Measurements from ENCODE around the gene PFN3.
A peak's percentile ranks its signal among the peaks of the same experiment; 100 is the strongest.

Gene PFN3, protein sequence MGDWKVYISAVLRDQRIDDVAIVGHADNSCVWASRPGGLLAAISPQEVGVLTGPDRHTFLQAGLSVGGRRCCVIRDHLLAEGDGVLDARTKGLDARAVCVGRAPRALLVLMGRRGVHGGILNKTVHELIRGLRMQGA

DNA sequence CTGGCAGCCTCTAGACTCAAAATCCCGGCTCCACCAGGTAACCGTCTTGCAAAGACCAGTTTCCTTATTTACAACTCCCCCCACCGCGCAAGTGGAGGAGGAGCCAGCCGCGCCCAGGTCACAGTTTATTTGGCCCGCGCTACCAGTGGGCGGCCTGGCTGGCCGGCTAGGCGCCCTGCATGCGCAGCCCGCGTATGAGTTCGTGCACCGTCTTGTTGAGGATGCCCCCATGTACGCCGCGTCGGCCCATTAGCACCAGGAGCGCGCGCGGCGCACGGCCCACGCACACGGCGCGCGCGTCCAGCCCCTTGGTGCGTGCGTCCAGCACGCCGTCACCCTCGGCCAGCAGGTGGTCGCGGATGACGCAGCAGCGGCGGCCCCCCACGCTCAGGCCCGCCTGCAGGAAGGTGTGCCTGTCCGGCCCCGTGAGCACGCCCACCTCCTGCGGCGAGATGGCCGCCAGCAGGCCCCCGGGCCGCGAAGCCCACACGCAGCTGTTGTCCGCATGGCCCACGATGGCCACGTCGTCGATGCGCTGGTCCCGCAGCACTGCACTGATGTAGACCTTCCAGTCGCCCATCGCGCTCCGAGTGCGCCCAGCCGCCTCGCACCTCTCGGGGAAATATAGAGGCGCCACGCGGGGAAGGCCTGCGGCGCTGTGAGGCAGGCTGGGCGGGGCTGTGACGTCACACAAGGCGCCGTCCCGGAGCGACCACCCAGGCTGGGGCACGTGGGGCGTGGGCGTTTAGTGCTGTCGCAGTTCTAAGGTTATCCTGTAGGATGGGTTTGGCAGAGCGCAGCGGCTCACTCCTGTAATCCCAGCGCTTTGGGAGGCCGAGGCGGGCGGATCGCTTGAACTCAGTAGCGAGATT lies at the start of gene PFN3:
TSS of gene PFN3 (minus strand) at position 665 of the 872 bp plus-strand sequence. CDS start at position 580, 85 bp downstream.
- no peak for DNase-seq (ENCODE audit: low spot score)

DNA sequence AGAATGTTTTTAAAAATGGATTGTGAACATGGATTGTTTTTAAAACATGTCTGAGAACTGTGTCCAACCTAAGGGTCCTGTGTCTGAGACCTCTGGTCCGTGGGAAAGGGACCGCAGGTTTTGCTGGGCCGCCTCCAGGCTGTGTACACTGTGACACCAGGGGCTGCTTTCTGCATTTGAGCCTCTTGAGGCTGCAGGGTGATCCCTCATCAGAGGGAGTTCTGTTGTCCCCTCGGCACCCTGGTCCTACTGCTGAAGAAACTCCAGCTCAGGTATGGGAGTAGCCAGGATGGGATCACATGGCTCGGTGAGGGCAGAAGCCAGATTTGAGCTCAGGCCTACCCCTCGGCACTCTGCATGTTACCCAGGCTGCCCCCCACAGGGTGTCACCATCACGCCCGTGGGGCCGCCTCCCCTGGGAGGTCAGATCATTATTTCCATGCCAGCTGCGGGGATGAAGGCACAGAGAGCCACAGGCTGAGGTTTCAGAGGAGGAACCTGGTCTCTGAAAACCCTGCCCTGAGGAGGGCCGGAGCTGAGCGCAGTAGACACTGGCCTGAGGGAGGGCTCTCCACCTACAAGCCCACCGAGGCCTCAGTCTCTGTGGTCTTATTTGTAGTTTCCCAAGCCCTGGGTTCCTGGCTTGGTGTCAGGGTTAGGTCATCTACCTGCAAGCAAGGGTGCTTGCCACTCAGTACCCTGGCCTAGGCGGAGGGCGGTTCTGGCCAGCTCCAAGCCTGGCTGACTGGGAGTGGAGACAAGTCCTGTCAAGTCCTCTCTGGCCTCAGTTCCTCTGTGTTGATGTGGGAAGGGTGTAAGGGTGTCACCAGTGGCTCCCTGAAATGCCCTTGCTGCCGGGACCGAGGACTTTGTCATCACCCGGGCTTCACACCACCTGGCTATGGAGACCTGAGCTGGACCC lies 48.9 kb upstream of the PFN3 start:
- no peak for DNase-seq (ENCODE audit: low spot score)

DNA sequence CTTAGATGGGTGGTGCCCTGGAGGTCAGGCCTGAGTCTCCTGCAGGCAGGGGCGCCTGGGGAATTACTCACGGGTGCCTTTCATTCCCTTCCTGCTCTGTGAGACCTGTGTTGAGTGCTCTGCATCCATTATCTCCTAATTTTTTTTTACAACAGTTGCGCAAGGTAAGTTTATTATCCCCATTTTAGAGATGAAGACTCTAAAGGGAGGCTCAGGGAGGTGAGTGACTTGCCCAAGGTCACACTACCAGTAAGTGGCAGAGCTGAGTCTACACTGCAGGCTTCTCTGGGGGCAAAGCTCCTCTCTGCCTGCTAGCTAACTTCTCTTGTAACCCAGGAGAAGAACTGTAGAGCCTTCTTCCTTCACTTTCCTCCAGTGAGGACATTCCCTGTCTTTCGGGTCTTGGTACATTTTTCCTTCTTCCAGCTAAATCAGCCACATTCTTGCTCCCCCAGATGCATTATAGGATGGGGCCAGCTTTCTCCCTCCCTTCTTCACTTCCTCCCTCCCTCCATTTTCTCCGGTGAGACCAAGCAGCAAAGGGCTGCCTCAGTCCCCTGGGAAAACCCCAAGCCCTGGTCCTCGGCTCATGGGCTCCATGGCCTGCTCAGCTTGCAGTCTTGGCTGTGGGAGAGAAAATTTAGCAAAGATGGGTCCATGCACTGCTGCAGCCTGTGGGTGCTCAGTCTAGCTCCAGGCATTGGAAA lies 47.9 kb upstream of the PFN3 start:
- DNase-seq (ENCODE audit: low spot score), result no peak

DNA sequence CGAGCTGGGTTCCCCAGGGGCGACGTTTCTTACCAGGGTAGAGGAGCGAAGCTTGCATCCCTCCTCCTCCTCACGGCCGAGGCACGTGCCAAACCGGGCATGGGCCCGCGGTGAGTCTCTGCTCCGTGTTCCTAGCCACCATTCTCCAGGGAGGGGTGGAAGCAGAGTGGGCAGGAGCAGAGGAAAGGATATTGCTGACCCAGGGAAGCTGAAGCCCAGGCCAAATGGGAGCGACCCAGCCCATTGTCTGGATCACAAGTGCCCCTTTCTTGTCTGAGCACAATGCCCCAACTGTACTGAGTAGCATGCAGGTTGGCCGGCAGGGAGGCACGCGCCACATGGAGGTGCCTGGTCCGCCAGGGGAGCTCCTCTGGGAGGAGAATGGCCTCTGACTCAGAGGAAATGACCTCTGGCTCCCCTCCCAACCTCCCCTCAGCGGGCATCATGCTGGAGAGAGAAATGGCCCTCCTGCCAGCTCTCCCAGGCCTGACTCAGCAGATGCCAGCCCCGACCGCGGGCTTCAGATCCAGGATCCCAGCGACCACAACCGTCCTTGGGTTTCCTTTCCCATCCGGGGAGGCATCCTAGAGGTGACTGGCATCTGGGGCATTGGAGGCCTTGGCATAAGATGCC lies 47.3 kb upstream of the PFN3 start:
- no peak for DNase-seq (ENCODE audit: low spot score)

DNA sequence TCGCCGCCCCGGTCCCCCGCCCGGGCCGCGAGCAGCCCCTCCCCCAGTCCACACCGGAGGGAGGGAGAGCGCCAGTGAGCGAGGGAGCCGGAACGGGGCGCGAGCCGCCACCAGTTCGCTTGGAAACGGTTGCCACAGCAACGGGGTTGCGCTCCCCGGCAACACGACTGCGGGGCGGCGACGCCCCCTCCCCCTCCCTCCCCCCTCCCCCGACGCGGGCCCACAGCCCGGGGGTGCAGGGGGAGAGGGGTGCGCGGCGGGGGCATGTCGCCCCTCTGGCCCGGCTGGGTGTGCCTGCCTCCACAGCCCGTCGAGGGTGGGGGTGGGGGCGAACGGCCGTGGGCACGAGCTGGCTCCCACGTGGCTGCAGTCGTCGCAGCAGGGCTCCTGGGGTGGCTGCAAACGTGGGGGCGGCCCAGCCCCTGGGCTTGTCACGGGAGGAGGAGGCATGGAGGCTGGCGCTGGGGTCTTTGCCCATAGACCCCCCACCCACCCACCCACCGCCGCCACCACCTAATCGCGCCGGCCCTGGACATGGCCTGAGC lies 46.7 kb upstream of the PFN3 start:
- peak; percentile 62 for DNase-seq (ENCODE audit: low spot score)

DNA sequence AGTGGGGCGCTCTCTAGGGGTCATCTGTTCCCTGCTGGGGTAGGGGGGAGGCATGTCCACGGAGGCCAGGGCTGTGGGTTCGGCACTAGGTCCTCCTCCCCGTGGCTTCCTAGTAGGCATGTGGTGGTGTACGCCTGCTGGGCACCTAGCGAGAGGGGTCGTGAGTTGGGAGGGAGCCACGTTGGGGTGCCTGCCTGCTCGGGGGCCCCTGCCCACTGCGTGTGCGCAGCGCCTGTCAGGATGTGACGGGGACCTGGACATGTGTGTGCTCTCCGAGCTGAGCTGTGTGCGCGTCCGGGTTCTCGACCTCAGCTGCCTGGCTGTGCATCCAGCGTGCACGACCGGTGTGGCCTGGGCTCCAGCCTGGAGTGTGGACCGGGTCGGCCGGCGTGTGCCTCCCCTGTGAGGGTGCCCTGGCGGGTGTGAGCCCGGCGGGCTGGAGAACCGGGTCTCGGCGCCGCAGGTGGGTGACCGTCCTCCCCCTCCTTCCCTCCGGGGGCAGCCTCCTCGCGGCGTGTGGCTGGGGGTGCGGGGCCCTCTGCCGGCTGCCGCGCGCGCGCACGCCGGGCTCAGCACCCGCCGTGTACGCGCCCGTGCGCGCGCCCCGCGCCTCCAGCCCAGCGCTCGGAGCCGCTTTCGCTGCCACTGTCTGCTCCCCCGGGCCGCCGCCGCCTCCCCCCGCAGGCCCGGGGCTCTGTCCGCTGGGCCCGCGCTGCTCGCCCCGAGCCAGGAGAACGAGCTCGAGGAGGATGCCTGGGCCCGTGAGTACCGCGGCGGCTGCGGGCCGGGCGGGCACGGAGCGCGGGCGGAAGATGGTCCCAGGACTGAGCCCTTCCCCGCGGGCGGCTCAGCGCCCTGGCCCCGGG lies 46.0 kb upstream of the PFN3 start, which contains the start of gene PRR7:
TSS of gene PRR7 (plus strand) at position 615 of the 866 bp plus-strand sequence. CDS start 8,254 bp downstream, outside the sequence.
- peak; percentile 96 for DNase-seq (ENCODE audit: low spot score)

DNA sequence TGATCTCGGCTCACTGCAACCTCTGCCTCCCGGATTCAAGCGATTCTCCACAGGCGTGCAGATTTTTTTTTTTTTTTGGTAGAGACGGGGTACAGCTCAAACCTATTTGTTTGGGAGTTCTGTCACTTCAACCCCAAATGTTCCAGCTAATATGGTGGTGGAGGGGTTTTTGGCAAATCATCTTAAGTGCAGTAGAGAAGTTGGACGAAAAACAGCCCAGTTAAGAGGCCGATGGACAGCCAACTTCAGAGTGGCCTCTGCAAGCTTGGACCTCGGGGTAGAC lies 45.4 kb upstream of the PFN3 start:
- no peak for DNase-seq (ENCODE audit: low spot score)

DNA sequence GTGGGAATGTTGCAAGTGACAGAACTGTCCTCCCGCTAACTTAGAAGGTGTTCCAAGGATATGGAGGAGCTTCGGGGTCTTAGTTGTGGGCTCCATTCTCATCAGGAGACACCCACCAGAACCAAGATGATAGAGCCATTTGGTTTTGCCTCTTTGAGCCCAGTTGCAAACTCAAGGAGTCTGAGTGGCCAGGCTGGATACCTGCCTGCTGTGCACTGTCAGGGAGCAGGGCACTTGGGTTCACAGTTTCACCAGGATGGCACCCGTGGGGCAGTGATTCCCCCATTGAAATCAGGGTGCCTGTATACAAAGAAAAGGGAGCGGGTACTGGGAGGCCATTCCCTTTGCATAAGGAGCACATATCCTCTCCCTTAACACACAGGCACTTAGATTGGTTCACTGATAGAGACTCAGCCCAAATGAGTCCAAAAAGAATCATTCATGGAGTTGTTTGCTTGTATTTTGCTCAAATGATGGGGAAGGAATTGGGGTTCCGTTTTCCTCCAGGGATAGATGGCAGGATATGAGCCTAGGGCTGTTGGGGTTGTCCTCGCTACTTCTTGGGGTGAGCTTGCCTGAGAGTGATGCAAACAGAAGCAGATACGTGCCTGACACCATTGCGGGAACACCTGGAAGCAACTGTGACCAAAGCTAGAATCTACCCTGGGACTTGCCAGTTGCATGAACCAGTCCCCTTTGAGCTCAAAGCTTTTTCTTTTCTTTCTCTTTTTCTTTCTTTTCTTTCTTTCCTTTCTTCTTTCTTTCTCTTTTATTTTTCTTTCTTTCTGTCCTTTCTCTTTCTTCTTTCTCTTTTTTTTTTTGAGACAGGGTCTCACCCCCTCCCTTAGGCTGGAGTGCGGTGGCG lies 44.8 kb upstream of the PFN3 start:
- no peak for DNase-seq (ENCODE audit: low spot score)

DNA sequence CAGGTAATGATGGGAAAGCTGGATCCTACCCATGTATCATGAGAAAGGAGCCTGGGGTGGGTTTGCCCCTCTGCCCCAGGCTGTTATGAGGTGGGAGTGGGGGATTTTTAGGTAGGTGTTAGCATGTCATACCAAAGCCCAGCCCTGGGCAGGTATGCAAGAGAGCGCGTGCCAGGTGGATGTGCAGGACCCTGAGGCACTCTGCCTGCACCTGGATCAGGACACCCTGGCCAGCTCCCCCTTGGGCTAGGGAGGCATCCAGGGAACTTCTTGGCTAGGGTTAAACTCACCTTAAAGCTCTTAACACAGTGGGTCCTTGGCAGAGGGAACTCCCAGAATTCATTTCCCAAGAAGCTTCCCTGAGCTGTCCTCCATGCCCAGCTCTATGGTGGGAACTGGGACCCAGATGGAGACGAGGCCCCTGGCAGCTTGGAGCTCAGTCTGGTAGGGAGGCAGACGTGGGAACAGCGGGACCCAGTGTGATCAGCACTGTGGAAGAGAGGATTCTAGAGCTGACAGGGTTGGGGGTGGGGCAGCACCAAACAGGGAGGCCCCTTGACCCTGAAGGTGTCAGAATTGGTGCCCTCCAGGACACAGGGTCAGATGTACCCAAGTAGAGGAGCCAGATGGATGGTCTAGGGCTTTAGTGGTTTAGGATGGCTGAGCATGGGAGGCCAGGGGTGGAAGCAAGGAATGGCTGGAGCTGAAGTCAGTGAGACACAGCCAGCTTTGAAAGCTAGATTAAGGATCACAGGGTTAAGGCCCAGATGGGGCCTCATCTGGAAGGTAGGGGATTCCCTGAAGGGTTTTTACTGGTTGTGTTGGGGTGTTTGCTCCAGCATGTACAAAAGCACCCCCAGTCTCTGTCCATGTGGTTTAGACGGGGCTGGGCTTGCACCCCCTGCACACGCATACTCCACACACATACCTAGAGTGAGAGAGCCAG lies 43.9 kb upstream of the PFN3 start:
- DNase-seq (ENCODE audit: low spot score), result no peak

DNA sequence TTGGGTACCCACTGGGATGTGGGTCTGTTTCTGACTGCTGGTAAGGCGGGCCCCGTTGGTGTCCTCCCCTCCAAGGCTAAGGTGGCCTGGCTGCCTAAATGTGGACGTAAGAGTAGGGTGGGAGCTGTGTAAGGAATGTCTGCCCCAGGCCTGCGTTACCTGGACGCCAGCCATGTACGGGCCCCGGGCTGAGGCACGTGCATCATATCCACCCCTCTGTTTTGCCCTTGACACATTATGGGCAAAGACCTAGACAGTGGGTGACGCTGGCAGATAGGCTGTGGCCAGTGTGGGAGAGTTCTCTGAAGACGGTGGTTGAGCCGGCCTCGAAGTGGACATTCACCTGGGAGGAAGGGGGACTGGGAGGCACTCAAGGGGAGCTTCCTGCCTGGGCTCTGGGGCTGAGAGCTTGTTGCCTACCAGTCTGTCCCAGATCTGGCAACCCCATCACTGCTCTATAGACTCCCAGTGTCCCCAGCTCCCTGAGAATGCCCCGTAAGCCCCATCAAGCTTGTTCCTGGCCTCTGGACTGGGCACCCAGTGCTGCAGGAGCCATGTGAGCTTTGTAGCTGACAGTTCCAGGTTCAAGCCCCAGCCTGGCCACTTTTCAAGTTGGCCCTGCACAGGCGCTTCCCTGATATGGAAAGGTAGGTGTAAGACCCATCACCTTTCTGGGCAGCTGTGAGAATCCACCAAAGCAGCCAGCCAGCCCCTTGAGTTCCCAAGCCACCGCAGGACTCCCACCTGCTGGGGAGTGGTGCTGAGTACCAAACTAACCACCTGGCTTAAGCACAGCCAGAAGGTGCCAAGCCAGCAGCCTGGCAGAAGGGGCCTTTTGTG lies 42.9 kb upstream of the PFN3 start:
- DNase-seq (ENCODE audit: low spot score), result no peak

DNA sequence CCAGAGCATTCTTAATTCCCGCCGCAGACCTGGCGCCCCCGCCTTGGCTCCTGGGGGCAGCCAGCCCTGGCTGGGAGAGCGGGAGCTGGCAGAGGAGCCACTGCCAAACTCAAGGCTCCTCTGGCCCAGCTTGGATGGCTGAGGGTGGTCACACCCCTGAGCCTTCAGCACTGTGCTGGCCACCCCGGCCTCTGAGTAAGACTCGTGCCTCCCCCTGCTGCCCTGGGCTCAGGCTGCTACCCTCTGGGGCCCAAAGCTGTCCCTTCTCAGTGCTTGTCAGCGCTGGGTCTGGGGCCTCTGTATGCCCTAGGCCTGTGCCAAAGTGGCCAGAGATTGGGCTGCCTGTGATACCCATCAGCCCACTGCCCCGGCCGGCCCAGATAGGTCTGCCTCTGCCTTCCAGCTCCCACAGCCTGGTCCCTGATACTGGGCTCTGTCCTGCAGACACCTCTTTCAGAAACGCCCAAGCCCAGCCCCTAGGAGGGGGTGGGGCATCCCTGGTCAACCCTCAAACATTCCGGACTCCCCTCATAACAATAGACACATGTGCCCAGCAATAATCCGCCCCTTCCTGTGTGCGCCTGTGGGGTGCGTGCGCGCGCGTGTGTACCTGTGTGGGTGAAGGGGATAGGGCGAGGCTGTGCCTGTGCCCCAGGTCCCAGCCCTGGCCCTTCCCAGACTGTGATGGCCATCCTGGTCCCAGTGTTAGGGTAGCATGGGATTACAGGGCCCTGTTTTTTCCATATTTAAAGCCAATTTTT lies 41.8 kb upstream of the PFN3 start:
- DNase-seq (ENCODE audit: low spot score), result no peak

DNA sequence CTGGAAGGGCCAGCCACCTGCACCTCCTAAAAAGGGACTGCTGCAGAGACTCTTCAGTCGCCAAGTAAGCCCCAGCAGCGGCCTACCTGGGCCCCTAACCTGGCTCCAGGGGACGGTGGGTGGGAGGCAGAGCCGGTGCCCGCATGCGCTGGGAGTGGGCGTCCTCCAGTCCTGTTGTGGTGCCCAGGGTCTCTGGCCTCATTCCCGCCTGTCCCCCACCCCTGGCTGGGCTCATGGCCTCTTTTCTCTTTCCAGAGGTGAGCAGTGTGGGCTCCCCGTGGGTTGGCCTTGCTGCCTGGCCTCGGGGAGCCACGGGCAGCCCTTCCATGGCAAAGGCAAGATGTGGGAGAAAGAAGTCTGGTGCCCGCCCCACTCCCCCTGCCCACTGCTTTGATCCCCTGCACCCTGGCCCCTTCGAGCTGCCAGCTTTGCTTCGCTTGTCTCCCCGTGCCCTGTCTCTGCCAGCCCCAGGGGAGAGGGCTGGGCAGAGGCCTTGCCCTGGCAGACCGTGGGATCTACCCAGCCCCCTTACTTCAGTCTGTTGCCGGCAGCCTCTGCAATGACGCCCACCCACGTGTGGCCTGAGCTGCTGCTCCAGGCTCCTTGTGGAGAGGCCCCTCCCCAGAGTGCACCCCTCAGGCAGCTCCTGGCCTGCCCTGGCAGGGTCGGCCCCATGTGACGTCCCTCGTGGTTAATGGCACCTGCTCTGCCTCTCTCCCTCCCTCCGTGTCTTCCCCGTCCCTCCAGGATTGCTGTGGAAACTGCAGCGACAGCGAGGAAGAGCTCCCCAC lies 40.7 kb upstream of the PFN3 start:
- DNase-seq (ENCODE audit: low spot score), result no peak

DNA sequence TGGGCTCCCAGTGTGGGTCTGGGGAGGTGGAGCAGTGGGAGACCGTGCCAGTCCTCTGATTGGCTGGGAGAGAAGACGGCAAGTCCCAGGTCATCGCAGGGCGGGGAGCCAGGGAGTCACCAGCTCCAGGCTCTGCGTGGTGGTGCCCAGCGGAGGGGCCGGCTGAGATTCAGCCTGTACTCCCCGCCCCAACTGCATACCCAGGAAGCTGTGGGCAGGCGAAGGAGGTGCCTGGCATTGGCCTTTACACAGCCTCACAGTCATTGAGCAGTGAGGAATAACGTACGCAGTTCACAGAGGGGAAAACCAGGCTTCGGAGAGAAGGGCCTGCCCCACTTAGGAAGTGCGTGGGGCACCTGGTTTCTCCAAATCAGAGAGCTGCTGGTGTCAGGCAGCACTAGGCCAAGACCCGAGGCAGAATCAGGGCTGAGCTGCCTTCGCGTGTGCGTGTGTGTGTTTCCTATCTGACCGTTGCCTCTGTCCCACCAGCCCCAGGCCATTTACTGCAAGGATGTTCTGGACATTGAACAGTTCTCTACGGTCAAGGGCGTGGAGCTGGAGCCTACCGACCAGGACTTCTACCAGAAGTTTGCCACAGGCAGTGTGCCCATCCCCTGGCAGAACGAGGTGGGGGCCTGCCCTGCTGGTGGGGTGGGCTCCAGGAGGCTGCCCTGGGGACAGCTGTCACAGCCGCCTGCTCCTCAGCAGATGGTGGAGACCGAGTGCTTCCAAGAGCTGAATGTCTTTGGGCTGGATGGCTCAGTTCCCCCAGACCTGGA lies 39.9 kb upstream of the PFN3 start:
- DNase-seq (ENCODE audit: low spot score), result no peak

DNA sequence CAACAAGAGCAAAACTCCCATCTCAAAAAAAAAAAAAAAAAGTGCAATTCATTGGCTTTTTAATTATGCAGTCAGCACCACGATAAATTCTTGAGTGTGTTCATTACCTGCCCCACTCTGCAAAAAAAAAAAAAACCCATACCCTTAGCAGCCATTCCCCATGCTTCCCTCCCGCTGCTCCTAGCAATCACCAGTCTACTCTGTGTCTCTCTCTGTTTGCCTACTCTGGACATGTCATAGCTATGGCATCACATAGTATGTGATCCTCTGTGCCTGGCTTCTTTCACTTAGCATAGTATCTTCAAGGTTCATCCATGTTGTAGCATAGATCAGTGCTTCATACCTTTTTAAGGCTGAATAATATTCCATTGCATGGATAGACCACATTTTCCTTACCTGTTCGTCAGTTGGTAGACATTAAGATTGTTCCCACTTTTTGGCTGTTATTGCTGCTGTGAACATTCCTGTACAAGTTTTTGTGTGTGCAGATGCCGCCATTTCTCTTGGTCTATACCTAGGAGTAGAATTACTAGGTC lies 39.1 kb upstream of the PFN3 start:
- DNase-seq (ENCODE audit: low spot score), result no peak

DNA sequence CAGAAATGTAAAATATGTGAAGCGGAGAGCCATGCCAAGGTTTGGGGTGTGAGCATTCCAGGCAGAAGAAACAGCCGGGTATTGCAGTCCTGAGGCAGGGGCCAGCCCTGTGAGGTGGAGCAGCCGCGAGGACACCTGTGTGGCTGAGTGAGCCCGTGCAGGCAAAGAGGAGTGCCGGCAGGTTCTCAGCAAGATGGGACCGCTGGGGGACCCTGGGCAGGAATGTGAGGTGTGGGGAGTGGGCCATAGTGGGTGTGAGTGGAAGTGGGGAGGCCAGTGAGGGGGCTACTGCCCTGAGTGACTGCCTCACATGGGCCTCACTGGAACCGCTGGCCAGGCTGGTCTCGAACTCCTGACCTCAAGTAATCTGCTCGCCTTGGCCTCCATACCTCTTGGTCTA lies 38.0 kb upstream of the PFN3 start:
- DNase-seq (ENCODE audit: low spot score), result no peak

All from HuH-7 (cell line).